PC-9 (cell line): ENCODE measurements around the gene BRWD1.

ENCODE experiments used
- CTCF ChIP-seq: fragments of 200-600 bp; sonication (generic); conservative IDR thresholded peaks from 2 replicates; pipeline ENCODE4 v1.6.1; 2017; ENCODE audit warnings: mixed run types, antibody characterized with exemption, mild to moderate bottlenecking, moderate library complexity
- EZH2 ChIP-seq: fragments of 200-600 bp; sonication (generic); IDR thresholded peaks from 2 replicates; pipeline ENCODE4 v1.8.0; 2017; ENCODE audit warnings: antibody characterized with exemption, low read depth

GRCh38 chr21:39152271-39152670 is 161.2 kb downstream of the BRWD1 start:
- no peak for TF ChIP-seq CTCF
- TF ChIP-seq EZH2: no peak
